NT2/D1 (cell line): ENCODE data around the gene SNAPC4.

Experiments
- SUZ12 ChIP-seq: IDR thresholded peaks from 2 replicates; pipeline ENCODE4 v1.6.1; 2011; ENCODE audit not compliant: insufficient read length, insufficient read depth; ENCODE audit errors: extremely low read depth
- YY1 ChIP-seq: IDR thresholded peaks from 2 replicates; pipeline ENCODE4 v1.6.1; 2011; ENCODE audit not compliant: insufficient read length, insufficient read depth
- ZNF274 ChIP-seq: IDR thresholded peaks from 2 replicates; pipeline ENCODE4 v1.6.1; 2011; ENCODE audit warnings: mild to moderate bottlenecking, low read depth, low read length

- no peak for TF ChIP-seq YY1
- TF ChIP-seq ZNF274 = no peak
- no peak for TF ChIP-seq SUZ12
Observed at GRCh38 chr9:136442265-136442664, 42.3 kb upstream of the SNAPC4 start.
